Measurements from ENCODE around the gene RPS6KA2. TPM values are rescaled to one million over a fixed set of nuclear protein-coding genes. Genes with fewer than 3 reads are reported as not detected.

Gene RPS6KA2
- total and polyA plus RNA-seq, 3 donors from 2014 or later, result 18.4 to 21.7 (median 19.8) TPM

DNA sequence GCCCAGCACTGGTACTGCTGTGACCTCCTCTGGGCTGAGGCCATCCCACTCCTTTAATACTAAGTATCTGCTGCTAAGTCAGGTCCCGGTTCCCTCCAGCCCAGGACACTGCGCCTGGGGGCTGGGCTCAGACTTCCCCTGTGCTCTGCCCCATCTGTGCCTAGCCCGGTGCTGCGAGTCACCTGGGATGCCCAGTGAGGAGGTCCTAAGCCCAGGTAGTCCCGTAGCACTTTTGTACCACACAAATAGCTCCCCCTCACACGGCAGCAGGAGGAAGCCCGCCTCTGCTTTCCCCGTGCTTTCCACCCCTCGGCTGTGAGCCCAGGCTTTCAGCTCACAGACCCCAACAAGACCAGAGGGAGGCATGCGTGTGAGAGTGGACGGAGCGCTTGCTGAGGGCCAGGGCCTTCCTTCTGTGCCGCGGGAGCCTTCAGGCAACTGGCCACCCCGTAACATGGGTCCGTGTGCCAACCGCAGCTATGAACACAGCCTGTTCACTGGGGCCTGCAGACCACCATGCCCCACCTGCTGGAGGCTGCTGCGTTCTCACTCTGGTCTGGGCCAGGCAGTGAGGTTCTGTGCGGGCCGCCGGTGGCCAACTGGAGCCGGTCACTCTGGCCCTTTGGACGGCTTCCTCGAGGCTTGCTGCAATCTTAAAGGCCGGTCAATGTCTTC, 164.5 kb downstream of the RPS6KA2 start:
- no peaks in the 10 kb centered on the region for H3K27me3 ChIP-seq
- no peaks in the 10 kb centered on the region for H3K9me3 ChIP-seq
- intact Hi-C loops (cut with DNase I; ENCODE audit: low total_unique reads), result no loop called here
- DNase-seq, result no peak
- no peak overlapping the region for H3K27ac ChIP-seq
- TF ChIP-seq, protein P1, sequence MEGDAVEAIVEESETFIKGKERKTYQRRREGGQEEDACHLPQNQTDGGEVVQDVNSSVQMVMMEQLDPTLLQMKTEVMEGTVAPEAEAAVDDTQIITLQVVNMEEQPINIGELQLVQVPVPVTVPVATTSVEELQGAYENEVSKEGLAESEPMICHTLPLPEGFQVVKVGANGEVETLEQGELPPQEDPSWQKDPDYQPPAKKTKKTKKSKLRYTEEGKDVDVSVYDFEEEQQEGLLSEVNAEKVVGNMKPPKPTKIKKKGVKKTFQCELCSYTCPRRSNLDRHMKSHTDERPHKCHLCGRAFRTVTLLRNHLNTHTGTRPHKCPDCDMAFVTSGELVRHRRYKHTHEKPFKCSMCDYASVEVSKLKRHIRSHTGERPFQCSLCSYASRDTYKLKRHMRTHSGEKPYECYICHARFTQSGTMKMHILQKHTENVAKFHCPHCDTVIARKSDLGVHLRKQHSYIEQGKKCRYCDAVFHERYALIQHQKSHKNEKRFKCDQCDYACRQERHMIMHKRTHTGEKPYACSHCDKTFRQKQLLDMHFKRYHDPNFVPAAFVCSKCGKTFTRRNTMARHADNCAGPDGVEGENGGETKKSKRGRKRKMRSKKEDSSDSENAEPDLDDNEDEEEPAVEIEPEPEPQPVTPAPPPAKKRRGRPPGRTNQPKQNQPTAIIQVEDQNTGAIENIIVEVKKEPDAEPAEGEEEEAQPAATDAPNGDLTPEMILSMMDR (IDR thresholded peaks at IDR 0.05), result no peak
- TF ChIP-seq POLR2A (IDR thresholded peaks at IDR 0.05), result no peak
- no peak overlapping the region for H3K4me3 ChIP-seq
- no peaks in the 10 kb centered on the region for H3K36me3 ChIP-seq (ENCODE audit: low read depth, missing control alignments)
- WGBS, 2 donors, result 94 to 100% methylated on average over 3 to 25 of the region's 25 CpGs
- H3K4me1 ChIP-seq, result no peaks in the 10 kb centered on the region

DNA sequence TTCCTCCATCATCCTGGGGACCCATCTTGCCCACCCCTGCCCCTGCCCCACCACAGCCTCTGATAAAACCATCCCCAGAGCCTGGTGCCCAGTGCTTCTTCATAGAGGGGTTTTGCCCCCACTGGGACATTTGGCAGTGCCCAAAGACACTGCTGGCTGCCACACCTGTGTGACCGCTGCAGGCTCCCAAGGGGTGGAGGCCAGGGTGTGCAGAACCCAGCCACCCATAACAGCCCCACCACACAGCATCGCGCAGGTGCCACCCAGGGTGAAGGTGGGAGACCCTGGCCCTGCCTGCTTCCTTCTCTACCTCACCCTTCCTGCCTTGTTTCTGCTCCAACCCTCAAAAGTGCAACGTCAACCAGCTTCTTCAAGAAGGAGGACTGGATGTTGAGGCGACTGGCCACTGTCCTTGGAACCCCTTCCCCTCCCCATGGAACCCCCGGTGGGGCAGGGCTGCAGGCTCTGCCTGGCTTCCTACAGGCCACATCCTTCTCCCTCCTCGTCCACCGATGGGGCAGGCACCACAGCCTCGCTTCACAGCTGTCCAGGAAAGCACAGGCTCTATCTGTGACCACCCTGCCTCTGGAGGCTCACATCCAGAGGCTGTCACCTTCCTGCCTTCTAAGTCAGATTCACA, 165.1 kb downstream of the RPS6KA2 start:
- TF ChIP-seq, protein P1 (IDR thresholded peaks at IDR 0.05), result no peak
- no peak for TF ChIP-seq POLR2A (IDR thresholded peaks at IDR 0.05)
- intact Hi-C loops (cut with DNase I; ENCODE audit: low total_unique reads), result no loop called here
- H3K4me1 ChIP-seq, result no peaks in the 10 kb centered on the region
- no peaks in the 10 kb centered on the region for H3K27me3 ChIP-seq
- no peaks in the 10 kb centered on the region for H3K36me3 ChIP-seq (ENCODE audit: low read depth, missing control alignments)
- H3K4me3 ChIP-seq, result no peak overlapping the region
- no peak overlapping the region for H3K27ac ChIP-seq
- WGBS, 2 donors, result 84 to 88% methylated on average over 5 to 9 of the region's 9 CpGs
- no peaks in the 10 kb centered on the region for H3K9me3 ChIP-seq
- DNase-seq, result no peak

DNA sequence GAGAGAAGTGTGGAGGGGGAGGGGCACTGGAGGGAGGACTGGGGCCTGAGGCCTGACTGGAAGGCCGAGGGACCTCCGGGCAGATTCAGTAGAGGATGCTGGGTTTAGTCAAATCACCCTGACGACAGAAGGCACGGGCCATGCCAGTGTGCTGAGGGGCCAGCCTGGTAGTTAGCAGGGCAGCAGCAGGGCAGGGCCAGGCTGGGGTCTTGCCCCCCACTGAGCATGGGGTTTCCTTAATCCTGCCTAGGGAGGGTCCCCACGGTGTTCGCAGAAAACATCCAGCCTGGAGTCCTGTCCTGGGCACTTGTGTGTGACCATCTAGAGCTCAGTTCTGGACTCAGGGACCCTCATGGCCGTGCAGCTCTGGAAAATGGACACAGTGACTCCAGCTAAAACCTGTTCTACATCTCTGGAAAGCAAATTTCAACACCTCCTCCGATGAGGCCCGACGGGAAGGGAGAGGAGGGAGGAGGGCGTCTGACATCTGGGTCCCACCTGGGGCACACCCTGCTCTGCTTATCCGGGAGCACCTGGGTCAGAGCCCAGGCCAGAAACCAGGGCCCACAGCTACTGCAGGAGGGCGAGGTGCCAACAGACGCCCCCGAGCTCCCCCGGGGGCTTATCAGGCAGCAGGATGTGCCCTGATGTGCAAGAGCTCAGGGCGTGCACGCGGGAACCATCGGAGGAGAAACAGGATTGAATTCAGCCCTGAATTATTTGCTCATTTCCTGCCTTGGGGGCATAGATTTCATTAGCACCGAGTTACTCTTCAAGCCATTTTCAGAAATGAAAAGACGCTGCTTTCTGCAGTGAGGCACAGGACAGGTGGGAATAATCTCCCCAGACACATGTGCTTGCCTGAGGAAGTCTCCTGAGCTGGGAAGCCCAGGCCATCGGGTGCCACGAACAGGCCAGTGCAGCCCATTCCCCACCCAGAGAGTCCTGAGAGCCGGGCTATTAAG, 166.3 kb downstream of the RPS6KA2 start:
- DNase-seq, result no peak
- H3K36me3 ChIP-seq (ENCODE audit: low read depth, missing control alignments), result no peaks in the 10 kb centered on the region

DNA sequence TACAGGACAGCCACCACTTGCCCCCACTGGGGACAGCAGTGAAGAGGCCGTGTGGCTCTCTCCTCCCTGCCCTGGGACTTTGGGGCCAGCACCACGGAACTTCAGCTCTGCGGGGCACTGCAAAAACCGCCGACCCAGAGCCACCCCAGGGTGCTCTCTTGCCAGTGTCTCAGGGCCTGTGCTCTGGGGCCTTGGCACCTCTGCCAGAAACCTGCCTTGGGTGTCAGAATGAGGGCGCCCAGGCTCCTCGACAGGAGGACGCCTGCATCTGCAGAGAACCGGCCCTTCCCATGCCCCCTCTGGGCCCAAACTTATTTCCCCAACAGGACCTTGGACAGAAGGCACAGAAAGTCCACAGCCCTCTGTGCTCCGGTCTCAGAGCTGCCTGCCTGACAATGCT, 167.1 kb downstream of the RPS6KA2 start:
- no peaks in the 10 kb centered on the region for H3K36me3 ChIP-seq (ENCODE audit: low read depth, missing control alignments)
- no peak overlapping the region for H3K27ac ChIP-seq
- H3K4me3 ChIP-seq, result no peak overlapping the region
- H3K4me1 ChIP-seq, result no peaks in the 10 kb centered on the region
- no peaks in the 10 kb centered on the region for H3K9me3 ChIP-seq
- no peaks in the 10 kb centered on the region for H3K27me3 ChIP-seq
- no peak for TF ChIP-seq POLR2A (IDR thresholded peaks at IDR 0.05)
- TF ChIP-seq, protein P1 (IDR thresholded peaks at IDR 0.05), result no peak
- intact Hi-C loops (cut with DNase I; ENCODE audit: low total_unique reads), result no loop called here
- 89 to 95% methylated on average over 7 to 10 of the region's 10 CpGs for WGBS, 2 donors
- no peak for DNase-seq

More for the DNA sequence above, 166.3 kb downstream of the RPS6KA2 start:
- Histone ChIP-seq H3K27ac (no peak overlapping the region), H3K9me3 (no peaks in the 10 kb centered on the region), H3K27me3 (no peaks in the 10 kb centered on the region), H3K4me1 (no peaks in the 10 kb centered on the region), H3K4me3 (no peak overlapping the region)
- intact Hi-C loops (cut with DNase I; ENCODE audit: low total_unique reads), result no loop called here
- TF ChIP-seq, protein P1 (IDR thresholded peaks at IDR 0.05), result no peak
- TF ChIP-seq POLR2A (IDR thresholded peaks at IDR 0.05), result no peak
- 65 to 76% methylated on average over 17 to 25 of the region's 25 CpGs for WGBS, 2 donors

Measured in testis (tissue), 3 donors.